ENCODE results near the gene ZNF385B. TPM values are rescaled to one million over a fixed set of nuclear protein-coding genes. Genes with fewer than 3 reads are reported as not detected.

ZNF385B gene
- total RNA-seq, 4 donors from 2014 or later, result 9.7 to 24.9 (median 11.4) TPM

DNA sequence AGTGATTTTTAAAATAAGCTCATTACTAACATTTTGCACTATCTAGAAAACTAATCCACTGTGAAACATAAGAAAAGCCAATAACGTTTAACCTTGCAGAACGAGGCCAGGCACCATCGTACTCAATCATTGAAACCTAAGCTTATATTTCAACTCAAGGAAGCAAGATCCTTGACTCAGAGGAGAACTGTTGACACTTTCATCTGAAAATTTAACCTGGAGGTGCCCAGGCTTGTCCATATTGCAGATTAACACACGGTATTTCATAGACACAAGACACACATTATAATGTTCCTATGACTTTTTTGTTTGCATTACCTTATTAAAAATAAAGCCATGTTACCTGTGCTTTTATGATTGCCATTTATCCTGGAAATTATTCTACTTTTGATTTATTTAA is 89.6 kb downstream of the ZNF385B start:
- TF ChIP-seq, protein P1, sequence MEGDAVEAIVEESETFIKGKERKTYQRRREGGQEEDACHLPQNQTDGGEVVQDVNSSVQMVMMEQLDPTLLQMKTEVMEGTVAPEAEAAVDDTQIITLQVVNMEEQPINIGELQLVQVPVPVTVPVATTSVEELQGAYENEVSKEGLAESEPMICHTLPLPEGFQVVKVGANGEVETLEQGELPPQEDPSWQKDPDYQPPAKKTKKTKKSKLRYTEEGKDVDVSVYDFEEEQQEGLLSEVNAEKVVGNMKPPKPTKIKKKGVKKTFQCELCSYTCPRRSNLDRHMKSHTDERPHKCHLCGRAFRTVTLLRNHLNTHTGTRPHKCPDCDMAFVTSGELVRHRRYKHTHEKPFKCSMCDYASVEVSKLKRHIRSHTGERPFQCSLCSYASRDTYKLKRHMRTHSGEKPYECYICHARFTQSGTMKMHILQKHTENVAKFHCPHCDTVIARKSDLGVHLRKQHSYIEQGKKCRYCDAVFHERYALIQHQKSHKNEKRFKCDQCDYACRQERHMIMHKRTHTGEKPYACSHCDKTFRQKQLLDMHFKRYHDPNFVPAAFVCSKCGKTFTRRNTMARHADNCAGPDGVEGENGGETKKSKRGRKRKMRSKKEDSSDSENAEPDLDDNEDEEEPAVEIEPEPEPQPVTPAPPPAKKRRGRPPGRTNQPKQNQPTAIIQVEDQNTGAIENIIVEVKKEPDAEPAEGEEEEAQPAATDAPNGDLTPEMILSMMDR (IDR thresholded peaks at IDR 0.05 in 4 of 5, conservative IDR thresholded peaks at IDR 0.05 in 1 of 5), result no peak
- no peak for TF ChIP-seq POLR2A (IDR thresholded peaks at IDR 0.05)
- in situ Hi-C loops (cut with MboI; ENCODE audit: low sequenced_read_pairs in 4 of 4) (loop anchor here in 1 of 4 donors (25.0 kb wide), 1 partner anchor 534 kb away; no protein-coding TSS in a partner anchor), intact Hi-C loops (cut with DNase I; ENCODE audit: low total_unique reads) (no loop called here)
- Histone ChIP-seq H3K4me3 (no peak overlapping the region), H3K27me3 (no peaks in the 10 kb centered on the region), H3K27ac (no peak overlapping the region), H3K36me3 (no peaks in the 10 kb centered on the region), H3K4me1 (peaks cover 6 to 13% of the 10 kb centered on the region in 2 donors), H3K9me3 (no peaks in the 10 kb centered on the region)
- ATAC-seq (no peak), DNase-seq (no peak)

- Histone ChIP-seq H3K36me3 (no peaks in the 10 kb centered on the region), H3K27ac (no peak overlapping the region), H3K9me3 (no peaks in the 10 kb centered on the region), H3K4me1 (peaks cover 6 to 13% of the 10 kb centered on the region in 2 donors), H3K27me3 (no peaks in the 10 kb centered on the region), H3K4me3 (no peak overlapping the region)
- in situ Hi-C loops (cut with MboI; ENCODE audit: low sequenced_read_pairs in 4 of 4), result loop anchor here in 1 of 4 donors (25.0 kb wide), 1 partner anchor 533 kb away; no protein-coding TSS in a partner anchor
- intact Hi-C loops (cut with DNase I; ENCODE audit: low total_unique reads), result no loop called here
- DNase-seq (no peak), ATAC-seq (peak in 1 of 2 donors; percentile 52)
- TF ChIP-seq, protein P1 (IDR thresholded peaks at IDR 0.05 in 4 of 5, conservative IDR thresholded peaks at IDR 0.05 in 1 of 5), result no peak
- no peak for TF ChIP-seq POLR2A (IDR thresholded peaks at IDR 0.05)
These were observed 91.4 kb downstream of the ZNF385B start for GRCh38 chr2:179770029-179770428.

GRCh38 chr2:179769323-179769722 is 92.1 kb downstream of the ZNF385B start:
- no peaks in the 10 kb centered on the region for H3K9me3 ChIP-seq
- ATAC-seq, result no peak
- H3K4me3 ChIP-seq, result no peak overlapping the region
- in situ Hi-C loops (cut with MboI; ENCODE audit: low sequenced_read_pairs in 4 of 4), result loop anchor here in 1 of 4 donors (25.0 kb wide), 1 partner anchor 532 kb away; no protein-coding TSS in a partner anchor
- no peak for DNase-seq
- TF ChIP-seq, protein P1 (IDR thresholded peaks at IDR 0.05 in 4 of 5, conservative IDR thresholded peaks at IDR 0.05 in 1 of 5), result no peak
- TF ChIP-seq POLR2A (IDR thresholded peaks at IDR 0.05), result no peak
- no peaks in the 10 kb centered on the region for H3K36me3 ChIP-seq
- no peaks in the 10 kb centered on the region for H3K27me3 ChIP-seq
- intact Hi-C loops (cut with DNase I; ENCODE audit: low total_unique reads), result no loop called here
- peaks cover 6 to 13% of the 10 kb centered on the region in 2 donors for H3K4me1 ChIP-seq
- H3K27ac ChIP-seq, result no peak overlapping the region

GRCh38 chr2:179768765-179769164 is 92.6 kb downstream of the ZNF385B start:
- DNase-seq (no peak), ATAC-seq (peak in 1 of 2 donors; percentile 58)
- Histone ChIP-seq H3K27ac (no peak overlapping the region), H3K9me3 (no peaks in the 10 kb centered on the region), H3K4me3 (no peak overlapping the region), H3K27me3 (no peaks in the 10 kb centered on the region), H3K4me1 (peaks cover 6 to 13% of the 10 kb centered on the region in 2 donors), H3K36me3 (no peaks in the 10 kb centered on the region)
- TF ChIP-seq POLR2A (IDR thresholded peaks at IDR 0.05), result no peak
- TF ChIP-seq, protein P1 (IDR thresholded peaks at IDR 0.05 in 4 of 5, conservative IDR thresholded peaks at IDR 0.05 in 1 of 5), result no peak
- in situ Hi-C loops (cut with MboI; ENCODE audit: low sequenced_read_pairs in 4 of 4) (loop anchor here in 1 of 4 donors (25.0 kb wide), 1 partner anchor 531 kb away; no protein-coding TSS in a partner anchor), intact Hi-C loops (cut with DNase I; ENCODE audit: low total_unique reads) (no loop called here)

DNA sequence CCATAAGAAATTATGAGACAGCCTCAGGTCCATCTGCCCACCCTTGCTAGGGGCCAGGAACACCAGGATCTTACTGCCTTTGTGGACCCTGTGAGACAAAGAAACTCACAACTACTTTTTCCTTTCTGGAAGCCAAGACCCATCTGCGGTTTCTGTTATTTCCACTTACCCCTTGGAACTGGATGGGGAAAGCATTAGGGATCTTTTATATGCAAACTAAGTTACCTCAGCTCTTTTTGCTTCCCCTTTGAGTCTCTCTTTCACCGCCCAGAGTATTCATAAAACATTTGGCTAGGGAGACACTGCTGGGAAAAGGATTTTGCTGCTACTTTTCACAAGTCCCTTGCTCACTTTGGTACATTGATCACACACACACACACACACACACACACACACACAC is 95.7 kb downstream of the ZNF385B start:
- Histone ChIP-seq H3K27ac (no peak overlapping the region), H3K9me3 (no peaks in the 10 kb centered on the region), H3K4me1 (peaks cover 6 to 13% of the 10 kb centered on the region in 2 donors), H3K4me3 (no peak overlapping the region), H3K36me3 (no peaks in the 10 kb centered on the region), H3K27me3 (no peaks in the 10 kb centered on the region)
- DNase-seq (no peak), ATAC-seq (no peak)
- in situ Hi-C loops (cut with MboI; ENCODE audit: low sequenced_read_pairs in 4 of 4) (loop anchor here in 1 of 4 donors (25.0 kb wide), 1 partner anchor 528 kb away; no protein-coding TSS in a partner anchor), intact Hi-C loops (cut with DNase I; ENCODE audit: low total_unique reads) (no loop called here)
- TF ChIP-seq, protein P1 (IDR thresholded peaks at IDR 0.05 in 4 of 5, conservative IDR thresholded peaks at IDR 0.05 in 1 of 5), result no peak
- no peak for TF ChIP-seq POLR2A (IDR thresholded peaks at IDR 0.05)
